Inflammatory macrophage treated with lipopolysaccharide for 1 hour (primary cell): ENCODE data around the gene ITM2C.
A peak's percentile ranks its signal among the peaks of the same experiment; 100 is the strongest.

Experiments
- DNase-seq, 2 donors: peaks; one replicate each; pipeline ENCODE4 v3.0.0-alpha.2; 2020 to 2022

The ITM2C gene

DNA sequence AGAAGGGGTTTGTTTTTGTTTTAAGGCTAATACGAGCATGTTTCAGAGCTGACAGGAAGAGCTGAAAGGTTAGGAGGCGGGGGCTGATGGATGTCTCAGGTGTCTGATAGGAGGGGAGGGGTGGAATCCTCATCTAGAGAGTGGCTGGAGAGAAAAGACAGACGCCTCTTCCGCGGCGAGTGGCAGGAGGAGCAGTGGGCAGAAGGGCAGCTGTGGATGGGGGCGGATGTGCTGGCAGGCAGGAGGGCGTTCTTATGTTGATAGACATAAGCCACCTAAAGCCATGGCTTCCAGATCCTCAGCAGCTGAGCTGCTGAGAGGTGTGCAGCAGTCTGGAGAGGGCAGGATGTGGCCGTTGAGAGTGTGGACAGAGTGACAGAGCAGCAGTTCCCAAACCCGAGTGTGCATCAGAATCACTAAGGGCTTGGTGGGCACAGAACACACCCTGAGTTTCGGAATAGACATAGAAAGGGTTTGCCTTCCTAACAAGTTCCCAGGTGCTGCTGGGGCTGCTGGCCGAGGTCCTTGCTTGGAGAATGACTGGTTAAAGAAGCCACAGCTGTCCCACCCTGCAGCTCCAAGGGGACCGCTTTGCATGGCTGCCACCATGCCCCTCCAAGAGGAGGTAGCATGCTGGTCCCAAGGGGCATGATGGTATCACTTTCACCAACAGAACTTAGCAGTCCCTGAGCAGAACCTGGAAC is 3.0 kb upstream of the ITM2C start:
- DNase-seq, result no peak

DNA sequence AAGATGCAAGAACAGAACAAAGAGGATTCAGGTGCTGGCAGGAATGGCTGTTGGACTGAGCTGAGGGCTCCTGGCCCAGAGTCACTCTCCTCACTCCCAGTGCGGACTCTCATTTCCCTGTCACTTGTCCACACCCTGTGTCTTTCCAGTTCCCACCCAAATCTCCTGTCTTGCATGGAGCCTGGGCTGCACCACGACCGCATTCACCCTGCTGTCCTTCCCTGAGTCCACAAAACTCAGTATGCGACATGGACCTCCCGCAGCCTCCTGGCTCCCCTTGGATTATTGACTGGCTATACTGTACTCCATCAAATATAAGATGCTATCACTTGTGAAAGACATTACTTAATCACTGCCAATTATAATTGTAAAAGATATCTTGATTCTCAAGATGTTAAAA is 2.5 kb upstream of the ITM2C start:
- DNase-seq, result no peak

DNA sequence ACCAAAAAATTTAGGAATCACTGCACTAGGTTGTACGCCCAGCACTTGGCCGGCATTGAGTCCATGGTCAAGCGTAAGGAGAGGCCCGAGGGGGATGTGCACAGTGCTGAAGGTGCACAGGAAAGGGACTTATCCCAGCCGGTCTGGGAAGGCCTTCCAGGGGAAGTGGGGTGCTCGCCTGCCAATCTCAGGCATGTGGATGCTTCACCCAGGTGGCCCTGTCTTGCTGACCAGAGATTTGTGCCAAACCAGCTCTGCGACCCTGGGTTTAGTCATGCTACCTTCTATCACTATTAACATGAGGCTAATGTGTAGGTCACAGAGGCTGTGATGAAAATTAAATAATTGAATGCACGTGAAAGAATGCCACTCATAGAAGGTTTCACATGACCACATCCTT is 1.7 kb upstream of the ITM2C start:
- no peak for DNase-seq

DNA sequence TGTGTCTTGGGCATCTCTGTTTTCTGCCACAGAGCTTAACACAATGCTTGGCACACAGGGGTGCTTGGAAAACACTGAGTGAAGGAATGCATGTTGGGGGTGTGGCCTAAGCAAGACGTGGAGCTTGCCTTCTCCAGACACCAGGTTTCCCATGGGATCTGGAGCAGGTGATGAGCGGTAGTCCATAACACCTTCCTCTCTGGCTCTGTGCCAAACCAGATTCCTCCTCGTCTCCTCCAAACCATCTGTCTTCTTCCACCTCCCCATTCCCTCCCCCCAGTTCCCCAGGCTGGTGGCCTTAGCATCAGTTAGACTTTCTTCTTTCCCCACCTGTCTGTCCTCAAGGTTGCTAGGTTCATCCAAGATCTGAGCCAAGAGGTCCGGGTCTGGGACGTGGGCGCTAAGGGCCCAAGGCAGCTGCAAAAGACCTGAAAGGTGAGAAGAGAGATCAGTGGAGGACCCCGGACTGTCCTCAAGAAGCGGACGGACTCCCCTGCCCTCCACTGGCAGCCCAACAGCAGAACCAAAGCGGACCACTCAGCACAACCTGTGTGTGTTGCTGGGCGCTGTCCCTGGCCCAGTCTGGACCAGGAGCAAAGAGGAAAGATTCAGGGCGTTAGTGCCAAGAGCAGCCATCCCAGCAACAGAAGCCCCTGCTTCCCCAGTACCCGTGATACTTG is 1.2 kb upstream of the ITM2C start:
- DNase-seq, result no peak

DNA sequence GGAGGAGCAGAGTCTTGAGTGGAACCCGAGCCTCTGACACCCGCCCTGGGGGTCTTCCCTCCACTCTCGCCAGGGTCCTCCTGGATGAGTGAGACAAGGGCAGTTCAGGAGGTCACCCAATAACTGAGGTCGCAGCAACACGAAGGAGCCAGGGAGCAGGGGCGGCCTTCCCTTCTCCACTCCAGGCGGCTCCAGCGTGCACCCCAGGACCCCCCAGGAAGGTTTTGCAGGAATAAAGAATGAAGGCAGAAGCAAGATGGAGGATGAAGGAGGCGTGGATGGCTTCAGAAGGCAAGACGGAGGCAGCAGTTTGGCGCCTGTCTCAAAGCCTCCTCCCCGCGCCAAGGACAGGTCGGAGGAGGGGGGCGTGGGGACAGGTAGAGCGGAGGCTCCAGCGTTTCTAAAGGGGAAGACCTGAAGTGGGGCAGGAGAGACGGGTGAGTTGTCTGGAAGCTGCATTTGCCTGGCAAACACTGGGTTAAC is 579 bp upstream of the ITM2C start:
- no peak for DNase-seq

DNA sequence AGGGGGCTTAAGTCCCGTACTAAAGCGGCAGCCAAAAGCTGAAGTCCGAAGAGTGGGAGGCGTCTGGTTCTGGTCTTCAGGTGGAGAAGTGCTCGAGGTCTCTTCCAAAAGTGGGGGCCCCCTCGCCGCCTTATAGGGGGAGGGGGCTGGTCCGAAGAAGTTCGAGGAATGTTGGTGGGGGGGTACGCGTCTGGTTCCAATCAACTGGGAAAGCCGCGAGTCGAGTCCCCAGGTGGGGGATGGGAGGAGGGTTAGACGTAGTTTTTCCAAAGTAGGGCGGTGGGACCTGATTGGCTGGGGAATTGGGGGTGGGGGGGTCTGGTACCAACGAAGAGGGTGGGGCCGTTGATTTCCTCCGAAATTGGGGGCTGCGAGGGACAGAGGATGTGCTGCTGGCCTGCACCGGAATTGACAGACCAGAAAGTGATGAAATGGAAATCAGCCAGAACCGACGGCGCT is 594 bp downstream of the ITM2C start:
- no peak for DNase-seq

DNA sequence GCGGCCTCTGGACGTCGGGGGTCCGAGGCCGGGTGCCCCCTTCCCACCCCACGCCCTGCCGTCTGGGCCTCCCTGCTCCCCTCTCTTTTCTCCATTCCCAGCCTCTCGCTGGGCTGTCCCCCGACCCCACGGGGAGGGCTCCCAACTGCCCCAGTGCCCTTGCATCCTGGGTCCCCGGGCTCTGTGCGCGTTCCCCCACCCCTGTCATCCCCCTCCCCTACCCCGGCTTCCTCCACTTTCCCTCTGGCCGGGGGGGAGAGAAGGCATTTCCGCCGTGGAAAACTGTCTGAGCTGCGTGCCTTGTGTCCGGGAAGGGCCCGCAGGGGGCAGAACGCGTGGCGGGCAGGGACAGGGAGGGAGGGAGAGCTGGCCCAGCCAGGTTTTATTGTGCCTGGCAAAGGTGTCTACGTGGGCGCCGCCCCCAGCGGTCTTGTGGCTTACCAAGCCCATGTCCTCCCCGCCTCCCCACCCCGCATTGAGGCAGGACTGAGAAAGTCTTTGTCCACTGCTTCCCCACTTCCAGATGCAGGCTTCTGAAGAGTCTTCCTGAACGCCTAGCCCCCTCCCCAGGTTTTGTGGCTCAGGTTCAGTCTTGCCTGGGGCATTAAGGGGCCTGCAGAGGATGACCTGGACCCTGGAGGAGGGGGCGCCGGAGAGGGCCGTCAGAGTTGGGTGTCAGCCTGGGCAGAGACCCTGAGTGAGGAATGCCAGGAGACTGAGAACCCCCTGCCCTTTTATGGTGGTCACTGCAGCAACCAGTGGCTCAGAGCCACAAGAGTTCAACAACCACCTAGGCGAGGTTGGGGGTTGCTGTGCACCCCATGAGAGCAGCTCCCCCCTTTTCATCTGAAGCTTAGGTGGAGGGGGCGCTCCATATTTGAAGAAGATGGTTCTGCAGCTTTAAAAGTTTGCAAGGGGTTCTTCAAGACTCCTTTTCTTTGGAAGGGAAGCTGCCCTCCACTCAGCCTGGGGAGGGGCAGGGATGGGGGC is 1.3 kb downstream of the ITM2C start:
- DNase-seq, result no peak

DNA sequence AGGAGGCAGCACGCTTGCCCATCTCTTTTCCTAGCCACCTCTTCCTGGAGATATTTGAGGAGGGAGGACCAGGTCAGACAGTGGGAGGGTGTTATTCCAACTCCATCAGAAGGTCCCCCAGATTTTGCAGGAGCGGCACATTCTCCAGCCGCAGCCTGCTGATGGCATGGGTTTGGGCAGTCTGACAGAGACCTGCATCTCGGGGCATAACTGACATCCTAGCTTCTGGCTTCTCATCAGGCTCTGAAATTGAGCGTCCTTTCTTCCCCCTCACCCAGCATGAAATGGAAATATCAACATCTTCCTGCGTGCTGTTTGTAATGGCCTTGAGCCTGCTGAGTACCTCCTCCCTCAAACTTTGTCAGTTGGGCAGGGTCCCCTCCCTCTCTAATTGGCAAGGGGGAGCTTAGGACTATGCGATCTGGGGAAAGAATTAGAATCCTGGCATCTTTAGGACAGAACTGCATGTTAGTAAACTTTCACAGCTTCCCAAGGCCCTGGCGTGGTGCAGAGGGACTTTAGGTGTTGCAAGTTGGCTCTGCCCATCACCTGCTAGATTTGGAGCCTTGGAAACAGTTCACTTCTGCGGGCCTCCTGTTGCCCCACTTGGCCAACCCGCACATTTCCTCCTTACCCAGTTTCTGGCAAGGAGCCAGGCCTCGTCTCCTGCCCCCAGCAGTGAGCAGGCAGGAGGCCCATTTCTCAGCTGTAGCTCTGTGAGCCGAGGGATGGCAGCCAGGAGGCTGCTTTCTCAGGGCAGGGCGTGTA is 2.2 kb downstream of the ITM2C start:
- DNase-seq, result peak in 1 of 2 donors; percentile 16

DNA sequence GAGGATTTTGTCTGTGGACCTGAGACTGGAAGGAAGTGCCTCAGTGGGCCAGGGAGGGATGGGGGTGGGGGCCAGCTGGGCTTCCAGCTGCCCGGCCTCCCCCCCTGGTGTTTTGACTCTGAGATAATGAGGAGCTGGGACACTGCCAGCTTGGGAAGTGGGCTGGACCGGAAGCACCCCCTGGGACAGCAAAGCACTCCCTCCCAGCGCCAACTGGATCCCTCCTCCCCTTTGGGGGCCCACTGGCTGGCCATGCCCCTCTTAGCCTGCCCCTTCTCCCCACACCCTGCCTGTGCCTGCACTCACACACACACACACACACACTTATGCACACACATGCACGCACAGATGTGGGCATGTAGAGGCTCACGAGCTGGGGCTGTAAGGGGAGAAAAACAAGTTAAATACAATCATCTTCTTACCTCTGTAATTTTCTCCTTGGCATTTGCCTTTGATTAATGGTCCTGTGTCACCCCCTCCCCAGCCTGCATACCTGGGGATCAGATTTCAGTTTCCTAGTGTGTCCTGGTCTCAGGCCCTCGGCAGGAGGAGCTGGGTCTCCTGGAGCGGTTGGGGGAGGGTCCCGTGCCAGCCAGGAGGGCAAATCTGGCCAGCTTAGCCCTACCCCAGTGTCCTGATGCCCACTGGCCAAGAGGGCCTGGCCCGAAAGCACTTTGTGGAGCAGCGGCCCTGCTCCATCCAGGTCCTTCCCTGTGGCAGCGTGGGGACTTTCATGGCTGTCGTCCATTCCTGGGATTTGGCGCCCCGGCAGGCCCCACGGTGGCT is 3.6 kb downstream of the ITM2C start:
- DNase-seq, result no peak

DNA sequence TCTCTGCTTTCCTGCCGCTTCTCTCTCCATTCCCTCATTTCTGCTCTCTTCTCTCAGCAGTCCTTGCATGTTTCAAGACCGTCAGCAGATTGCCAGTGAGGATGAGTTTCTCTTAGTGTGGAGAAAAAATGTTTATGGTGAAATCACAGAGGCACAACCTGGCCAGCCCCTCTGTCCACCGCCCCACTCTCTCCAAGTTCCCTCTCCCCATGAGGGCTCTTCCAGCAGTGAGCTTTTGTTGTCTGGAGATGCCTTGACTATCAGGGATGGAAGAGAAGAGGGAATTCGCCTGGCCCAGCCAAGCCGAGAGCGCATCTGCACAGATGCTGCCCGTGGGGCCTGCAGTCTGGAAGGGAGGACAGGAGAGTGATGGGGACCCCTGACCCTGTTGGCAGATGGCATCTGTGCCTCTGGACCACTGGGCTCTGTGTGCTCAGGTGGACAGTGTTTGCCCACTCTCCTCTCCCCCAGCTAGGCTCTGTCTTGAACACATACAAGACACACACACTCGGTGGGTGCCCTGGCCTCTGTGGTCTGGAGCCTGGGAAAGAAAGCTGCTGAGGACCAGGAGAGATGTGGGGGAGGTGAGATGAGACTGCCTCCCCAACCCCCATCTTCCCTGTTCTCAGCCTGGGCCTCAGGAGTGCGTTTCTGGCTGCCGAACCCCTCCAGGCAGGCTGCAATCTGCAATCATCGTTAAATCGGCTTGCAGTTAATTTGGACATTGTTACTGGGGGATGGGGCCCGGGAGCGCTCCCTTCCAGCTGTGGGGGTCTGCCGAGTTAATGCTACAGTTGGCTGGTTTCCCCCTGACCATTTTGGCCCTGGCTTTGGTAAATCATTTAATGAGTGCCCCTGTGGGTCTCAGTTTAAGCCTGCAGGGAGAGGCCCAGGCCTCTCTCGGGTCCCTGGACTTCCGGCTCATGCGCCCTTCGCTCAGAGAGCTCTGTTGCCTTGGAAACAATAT is 4.5 kb downstream of the ITM2C start:
- DNase-seq, result no peak

DNA sequence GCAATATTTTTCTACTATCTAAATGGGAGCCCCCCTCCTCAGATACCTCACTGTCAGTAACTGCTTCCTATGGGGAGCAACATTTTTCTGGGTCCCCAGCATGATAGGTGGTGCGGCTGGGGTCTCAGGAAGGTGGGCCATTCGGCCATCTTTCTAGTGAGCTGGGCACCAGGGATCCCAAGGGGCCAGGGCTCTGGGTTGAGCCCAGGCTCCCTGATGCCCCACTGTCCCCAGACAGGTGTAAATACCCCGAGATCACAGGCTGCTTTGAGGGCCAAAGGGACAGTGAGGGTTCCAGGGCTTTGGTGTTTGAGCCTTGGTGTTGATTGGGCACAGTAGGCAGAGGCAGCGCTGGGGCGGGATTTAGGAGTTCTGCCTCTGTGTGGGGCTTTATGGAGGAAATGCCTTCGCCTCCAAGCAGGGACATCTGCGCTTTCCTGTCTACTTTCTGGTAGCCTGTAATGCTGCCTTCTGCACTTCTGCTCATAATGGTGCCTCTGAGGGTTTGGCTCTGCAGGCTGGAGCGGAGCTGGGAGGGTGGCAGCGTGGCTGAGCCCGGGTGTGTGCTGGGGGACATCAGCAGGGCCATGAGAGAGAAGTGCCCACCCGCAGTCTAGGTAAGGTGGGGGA is 5.3 kb downstream of the ITM2C start:
- no peak for DNase-seq

DNA sequence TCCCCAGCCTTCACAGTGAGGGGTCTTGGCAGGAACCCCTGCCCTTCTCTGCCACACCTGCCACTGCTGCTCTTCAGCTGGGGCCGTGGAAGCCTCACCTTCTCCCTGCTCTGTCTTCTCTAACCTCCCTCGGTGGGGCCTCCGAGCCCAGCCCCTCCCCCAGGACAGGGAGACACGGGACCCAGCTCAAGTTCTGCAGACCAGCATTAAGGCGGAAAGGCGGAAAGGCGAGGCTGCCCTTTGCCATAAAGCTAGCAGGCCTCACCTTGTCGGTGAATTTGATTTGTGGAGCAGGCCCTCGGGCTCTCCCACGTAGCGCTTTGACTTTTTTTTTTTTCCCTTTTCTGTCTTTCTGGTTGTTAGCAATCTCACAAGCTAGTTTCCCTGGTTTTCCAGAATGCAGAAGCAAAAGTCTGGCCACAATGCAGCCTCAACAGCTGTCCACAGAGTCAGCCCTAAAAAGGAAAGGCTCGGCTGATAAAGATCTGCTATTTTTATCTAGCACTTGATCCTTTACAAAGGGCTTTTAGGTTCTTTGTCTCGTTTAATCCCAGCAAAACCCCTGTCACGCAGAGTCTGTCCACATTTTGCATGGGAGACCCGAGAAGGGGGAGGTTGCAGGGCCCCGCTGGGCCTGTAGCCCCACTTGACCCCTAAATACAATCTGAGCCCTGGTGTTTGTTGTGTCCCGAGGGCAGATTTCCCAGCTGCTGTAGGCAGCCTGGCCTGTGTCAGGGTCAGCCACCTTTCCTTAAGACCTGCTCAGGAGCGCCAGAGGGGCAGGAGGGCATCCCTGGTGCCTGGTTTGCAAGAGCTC is 6.0 kb downstream of the ITM2C start:
- DNase-seq, result no peak

DNA sequence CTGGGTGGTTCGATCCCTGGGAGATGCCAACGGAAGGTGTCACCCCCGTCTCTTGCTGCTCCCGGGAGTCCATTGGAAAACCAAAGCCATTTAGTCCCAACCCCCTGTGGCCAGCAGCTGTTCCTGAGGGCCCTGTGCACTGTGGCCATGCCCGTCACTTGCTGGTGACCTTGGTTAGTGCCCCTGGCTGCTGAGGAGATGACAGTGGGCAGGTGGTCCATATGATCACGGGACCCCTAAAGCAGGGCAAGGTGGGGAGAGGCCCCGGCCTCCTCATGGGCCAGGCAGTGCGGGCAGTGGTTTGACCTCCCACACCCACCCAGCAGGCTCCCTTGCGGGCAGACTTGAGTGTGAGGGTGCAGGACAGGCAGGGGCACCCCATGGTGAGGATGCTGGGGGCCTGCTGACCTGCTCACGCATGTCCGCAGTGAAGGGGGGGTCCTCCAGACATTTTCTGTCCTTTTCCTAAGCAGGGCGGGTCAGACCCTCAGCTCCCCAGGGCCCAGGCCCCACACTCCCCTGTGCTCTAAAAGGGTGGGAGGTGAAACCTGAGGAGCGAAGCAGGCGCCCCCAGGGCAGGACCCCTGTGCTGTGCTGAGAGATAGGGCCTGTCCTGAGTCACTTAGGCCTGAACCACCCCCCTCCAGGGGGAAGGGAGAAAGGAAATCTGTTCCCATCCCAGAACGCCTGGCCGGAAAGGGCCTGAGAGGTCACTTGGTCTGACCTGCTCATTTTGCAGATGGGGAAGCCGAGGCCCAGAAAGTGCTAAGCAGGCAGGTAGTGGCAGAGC is 6.8 kb downstream of the ITM2C start:
- DNase-seq, result no peak

DNA sequence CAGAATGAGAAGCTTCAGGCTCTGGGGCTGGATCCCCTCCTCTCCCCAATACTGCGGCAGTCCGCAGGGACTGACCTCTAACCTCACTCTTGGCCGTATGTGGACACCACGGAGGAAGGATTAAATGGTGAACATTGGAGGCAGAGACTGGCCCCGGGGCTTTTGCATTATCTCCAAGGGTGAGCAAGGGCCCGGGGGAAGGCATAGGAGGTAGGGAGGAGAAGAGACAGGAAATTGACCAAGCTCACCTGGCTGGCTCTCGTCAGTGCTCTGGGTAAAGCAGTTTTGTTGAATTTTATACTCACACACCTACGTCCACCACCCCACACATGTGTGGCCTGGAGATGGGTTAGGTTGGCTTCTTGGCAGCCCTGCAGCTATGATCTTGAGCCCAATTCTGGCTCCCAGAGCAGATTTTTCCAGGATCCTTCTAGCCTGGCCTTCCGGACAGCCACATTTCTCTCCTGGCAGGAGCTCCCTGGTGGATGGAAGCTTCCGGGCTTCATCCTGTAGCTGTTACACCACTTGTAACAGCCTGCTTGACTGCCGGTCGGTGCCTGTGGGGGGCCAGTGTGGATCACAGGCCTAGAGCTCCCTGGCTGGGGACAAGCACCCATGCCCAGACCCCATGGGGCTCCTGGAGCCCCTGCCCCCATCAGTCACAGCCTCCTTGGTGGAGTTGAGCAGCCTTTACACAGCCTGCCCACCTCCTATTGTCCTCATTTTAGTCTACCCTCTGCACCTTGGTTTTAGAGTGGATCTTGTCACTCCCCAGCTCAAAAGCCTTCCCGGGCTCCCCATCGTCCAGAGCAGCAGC is 7.6 kb downstream of the ITM2C start:
- no peak for DNase-seq

DNA sequence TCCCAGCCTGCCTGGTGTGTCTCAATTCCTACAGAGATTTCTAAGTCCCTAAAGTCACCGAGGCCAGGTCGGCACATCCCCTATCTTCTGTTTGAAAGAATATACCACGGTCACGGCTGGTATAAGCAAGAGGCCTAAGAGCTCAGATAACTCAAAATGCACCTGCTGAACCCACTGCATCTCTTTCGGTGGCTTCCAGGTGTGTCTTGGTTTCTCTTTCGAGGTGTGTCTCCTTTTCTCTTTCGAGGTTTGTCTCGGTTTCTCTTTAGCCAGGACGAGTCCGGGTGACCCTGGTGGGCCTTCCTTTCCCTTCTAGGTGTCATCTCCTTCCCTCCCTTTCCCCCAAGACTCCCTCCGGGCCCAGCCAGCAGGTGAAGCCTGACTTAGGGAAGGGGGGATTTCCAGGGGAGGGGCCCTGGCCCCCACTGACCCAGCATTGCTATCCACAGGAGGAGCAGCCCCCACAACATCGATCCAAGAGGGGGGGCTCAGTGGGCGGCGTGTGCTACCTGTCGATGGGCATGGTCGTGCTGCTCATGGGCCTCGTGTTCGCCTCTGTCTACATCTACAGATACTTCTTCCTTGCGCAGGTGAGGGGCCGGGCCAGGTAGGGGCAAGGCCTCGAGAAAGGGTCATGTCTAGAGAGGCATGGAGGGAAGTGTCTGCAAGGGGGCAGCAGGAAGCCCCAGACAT is 8.4 kb downstream of the ITM2C start:
- DNase-seq, result no peak

DNA sequence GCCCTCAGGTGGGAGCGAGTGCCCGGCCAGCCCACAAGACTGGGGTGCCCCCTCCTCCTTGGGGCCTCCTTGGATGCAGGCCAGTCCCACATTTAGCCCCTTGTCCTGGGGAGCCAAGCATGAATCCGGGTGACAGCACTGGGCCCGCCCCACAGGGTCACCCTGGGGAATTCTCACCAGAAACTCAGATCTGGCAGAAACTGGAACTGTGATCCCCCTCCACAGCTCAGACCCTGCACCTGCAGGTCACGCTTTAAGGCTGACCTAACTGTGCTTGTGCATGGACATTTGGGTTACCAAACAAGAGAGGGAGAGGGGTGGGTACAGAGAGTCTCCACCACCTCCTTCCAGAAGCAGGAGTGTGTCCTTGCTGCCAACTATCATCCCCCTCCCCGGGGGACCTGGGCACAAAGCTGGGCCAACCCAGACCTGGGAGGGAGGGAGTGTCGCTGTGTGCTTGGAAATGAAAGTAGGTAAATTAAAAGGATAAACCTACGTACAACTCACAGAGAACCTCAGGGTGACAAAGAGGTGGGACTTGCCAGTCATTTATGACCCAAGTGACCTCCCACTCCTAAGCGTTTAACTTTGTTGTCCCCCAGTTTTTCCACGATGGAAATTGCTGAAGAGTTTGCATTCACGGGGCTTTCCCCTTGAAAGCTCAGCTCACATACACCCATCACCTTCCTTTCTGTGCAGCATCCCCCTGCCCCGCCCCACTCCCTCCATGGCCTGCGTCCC is 9.1 kb downstream of the ITM2C start:
- DNase-seq, result no peak
